ENCODE data around the gene GFOD1.

The GFOD1 gene, protein sequence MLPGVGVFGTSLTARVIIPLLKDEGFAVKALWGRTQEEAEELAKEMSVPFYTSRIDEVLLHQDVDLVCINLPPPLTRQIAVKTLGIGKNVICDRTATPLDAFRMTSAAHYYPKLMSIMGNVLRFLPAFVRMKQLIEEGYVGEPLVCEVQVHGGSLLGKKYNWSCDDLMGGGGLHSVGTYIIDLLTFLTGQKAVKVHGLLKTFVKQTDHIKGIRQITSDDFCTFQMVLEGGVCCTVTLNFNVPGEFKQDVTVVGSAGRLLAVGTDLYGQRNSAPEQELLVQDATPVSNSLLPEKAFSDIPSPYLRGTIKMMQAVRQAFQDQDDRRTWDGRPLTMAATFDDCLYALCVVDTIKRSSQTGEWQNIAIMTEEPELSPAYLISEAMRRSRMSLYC

DNA sequence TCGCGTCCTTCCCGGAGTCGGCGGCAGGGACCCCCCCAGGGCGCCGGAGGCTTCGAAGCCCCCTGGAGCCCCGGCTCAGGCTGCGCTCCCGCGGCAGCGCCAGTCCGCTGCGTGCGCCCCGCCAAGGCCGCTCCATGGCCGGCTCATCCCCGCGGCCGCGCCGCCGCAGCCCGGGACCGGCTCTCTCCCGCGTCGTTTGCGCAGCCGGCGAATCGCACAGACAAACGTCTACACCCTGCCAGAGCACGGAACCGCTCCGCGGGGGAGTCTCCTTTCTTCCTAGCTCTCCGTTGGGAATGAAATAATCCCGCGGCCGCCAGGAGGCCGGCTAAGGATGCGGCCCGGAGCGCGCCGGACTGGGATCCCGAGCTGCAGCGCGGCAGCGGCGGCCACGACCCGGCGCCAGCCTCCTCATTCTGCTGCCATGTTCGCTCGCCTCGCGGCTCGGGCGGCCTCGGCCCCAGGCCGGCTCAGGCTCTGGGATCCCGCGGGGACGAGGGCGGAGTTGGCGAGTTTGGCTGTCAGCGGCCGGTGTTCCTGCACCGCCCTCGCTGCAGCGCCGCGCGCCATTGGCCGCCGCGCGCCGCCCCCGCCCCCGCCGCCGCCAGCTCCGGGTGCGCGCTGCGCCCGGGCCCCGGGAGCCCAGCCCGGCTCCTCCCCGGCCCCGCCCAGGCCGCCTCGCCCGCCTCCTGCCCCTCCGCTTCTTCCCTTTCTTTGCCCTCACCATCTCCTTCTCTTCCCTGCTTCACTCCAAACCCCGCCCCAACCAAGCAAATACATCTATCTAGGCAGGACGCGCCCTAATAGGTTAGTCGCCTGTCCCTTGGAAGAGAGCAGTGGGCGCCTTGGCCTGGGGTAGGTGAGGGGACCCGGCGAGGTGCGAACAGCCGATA is at the start of gene GFOD1:
Gene GFOD1 (minus strand): TSS at position 479 of the 893 bp plus-strand sequence. CDS start 710 bp downstream, outside the sequence.
- DNase-seq: peak; percentile 77 to 79

DNA sequence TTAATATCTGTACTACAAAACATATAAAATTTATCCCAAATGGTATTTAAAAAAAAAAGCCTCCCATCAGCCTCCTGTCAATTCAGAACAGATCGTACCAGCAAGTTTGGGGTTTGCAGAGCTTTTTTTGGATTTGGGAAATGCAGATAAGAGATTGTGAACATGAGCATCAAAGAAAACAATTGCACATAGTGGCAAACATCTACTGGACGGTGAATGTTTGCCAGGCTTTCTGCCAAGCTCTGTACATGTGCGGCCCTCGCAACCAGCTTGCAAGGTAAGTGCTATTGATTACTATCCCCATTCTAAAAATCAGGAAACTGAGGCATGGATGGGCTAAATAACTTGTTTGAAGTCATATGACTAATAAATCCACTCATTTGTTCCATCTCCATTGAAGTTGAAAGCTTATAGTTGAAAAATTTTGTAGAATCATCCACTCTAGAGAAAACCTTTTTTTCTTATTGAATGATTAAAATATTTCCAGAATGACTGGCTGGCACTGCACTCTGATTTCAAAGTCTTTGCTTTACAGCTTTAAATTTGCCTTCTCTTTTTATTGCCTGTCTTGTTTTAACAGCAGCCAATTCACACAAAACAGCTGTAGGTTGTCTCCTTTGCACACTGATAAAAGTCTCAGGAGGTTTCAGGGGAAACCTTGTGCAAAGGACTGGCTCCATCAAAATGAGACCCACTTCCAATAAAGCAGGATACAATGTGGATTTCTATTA is 49.6 kb upstream of the GFOD1 start:
- no peak for DNase-seq

DNA sequence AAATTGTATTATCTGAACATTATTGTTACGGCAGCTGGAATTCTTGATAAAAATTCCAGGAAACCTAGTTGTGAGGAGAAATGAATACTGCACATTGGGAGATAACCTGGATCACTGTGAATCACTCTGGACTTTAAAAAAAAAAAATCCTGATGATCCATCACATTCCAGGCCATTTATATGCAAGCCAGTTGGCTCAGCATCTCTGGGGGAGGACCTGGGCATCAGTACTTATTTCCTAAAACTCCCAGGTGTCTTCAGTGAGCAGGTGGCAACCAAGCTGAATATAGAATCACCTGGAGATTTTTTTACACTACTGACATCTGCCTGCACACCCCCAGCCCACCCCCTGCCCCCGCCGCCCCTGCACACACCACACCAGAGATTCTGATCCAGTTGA is 47.9 kb upstream of the GFOD1 start:
- DNase-seq: no peak

DNA sequence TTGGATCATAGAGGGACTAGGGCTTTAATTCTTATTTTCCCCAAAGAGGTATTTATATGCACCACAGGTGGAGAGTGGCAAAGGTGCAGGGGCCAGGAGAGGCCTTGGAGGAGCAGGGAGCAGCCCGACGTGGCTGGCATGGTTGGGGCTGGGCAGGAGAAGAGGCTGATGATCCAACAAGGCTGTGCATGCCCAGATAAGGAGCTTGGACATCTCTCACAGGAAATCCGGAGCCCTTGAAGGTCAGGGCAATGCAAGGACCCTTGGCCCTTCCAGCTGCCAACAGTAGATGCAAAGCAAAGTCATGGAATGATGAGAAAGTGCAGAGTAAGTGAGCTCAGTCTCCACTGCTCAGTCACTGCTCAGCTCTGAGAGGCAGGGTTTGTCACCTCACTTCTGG is 47.1 kb upstream of the GFOD1 start:
- DNase-seq: no peak

DNA sequence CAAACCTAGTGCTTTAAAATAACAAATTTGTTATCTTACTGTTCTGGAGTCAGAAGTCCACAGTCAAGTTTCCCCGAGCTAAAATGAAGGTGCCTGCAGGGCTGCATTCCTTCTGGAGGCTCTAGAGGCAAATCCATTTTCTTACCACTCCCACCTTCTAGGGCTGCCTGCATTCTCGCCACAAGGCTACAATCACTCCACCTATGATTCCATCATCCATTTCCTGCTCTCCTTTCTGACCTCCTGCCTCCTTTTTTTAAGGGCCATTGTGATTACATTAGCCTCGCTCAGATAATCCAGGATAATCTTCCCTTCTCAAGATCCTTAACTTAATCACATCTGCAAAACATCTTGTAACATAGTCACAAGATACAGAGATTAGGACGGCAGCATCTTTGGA is 44.6 kb upstream of the GFOD1 start:
- DNase-seq: no peak

DNA sequence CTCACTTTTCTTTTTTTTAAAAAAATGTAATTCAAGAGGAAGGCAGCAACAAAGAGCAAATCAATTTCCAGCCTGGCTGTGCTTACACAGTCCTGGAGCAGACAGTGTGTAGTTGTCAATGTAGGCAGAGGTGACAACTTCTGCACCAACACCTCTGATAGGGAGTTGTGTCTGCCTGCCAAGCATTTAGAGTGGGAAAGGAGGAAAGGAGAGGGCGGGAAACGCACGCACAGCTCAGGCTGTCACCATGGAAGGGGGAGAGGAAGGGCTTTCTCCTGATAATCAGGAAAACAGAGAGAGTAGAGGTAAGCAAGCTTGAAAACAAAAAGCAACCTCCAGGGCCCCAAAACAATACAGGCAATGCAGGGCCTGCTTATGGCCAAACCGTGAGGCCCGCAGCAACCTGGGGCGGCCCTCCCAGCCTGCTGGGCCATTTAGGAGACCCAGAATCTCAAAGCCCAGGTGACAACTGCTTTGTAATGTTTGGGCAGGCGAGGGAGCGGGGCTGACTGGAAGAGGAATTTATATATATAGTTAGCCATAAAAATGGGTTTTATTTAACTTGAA is 41.5 kb upstream of the GFOD1 start:
- no peak for DNase-seq

DNA sequence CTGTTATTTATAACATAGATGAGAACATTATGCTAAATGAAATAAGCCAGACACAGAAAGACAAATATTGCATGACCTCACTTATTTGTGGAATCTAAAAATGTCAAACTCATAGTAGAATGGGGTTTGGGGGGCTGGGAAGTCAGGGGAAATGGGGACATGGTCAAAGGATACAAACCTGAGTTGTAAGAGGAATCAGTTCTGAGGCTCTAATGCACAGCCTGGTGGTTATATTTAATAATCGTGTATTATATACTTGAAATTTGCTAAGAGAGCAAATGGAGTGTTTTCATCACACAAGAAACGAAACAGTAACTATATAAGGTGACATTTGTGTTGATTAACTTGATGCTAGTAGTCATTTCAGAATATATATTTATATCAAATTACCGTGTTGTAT is 40.8 kb upstream of the GFOD1 start:
- DNase-seq: peak in 1 of 2 donors; percentile 1

DNA sequence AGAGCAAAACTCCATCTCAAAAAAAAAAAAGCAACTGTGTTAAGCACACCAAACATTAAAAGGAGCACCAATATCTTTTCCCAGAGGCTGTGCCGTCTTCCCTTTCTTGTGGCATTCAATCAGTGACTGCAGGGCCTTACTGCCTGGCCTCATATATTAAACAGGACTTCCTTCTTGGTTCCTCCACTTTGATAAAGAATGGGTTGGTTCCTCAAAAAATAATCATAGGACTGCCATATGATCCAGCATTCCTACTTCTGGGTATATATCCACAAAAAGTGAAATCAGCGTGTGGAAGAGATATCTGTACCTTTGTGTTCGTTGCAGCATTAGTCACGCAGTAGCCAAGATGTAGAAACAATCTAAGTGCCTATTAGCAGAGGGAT is 40.3 kb upstream of the GFOD1 start:
- DNase-seq: no peak

DNA sequence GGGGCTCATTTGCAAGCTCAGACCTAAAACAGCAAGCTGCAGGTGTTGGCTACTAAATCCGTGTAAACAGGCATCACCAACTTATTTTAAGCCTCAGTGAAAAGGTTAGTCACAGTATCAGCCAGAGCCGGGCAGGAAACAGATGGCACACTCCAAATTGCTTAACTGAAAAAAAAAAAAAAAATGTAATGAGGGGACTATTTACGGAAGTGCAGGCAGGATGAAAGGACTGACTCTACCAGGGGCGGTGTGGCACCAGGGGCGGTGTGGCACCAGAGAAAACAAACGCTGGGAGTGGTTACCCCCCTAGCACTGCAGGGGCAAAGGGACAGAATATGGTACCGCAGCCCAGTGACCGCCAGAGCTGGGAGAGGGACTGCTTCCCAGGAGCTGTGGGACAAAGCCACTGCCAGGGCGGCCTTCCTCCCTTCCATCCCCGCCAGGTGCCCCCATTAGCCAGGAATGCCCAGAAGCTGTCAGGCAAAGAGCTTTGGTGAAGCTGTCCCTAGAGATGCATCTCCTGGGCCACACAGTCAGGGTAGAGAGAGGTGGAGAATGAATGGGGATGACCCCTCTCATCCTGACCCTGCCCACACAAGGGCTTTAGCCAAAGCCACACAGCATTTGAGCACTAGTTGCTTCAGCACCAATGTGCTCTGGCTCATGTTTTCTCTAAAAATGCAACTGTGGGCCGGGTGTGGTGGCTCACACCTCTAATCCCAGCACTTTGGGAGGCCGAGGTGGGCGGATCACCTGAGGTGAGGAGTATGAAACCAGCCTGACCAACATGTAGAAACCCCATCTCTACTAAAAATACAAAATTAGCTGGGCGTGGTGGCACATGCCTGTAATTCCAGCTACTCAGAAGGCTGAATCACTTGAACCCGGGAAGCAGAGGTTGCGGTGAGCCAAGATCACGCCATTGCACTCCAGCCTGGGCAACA is 39.6 kb upstream of the GFOD1 start:
- DNase-seq: peak; percentile 20 to 73

DNA sequence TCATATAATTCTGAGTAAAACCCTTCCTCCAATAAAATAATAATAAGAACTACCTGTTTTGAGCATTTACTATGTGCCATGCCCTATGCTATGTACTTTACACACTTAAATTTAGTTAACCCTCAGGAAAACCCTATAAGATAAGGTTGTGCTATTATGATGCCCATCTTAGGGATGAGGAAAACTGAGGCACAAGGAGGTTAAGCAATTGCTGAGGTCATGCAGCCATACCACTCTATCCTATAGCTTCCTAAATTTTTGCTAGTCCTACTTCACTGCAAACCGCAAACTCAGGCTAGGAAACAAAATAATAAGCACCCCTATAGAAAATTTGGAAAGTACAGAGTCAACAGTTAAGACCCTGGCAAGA is 38.9 kb upstream of the GFOD1 start:
- no peak for DNase-seq

DNA sequence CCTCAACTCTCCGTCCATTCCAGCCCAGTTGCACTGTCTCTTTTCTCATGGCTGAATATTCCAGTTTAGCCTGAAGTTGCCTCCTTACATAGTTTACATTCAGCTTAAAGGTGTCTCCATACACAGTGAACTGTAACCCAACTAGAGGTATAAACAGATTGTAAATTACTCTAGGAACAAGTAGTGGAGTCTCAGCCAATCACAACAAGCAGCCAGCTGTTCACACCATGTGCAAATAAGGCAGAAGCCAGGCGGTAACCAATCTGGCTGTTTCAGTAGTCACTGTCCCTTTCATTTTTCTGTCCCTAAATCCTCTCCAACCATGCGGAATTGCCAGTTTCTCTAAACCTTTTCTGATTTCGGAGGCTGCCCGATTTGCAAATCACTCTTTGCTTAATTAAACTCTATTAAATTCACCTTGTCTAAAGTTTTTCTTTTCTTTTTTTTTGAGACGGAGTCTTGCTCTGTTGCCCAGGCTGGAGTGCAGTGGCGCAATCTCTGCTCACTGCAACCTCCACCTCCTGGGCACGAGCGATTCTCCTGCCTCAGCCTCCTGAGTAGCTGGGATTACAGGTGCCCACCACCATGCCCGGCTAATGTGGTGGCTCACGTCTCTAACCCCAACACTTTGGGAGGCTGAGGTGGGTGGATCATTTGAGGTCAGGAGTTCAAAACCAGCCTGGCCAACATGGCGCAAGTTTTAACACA is 37.6 kb upstream of the GFOD1 start:
- no peak for DNase-seq

DNA sequence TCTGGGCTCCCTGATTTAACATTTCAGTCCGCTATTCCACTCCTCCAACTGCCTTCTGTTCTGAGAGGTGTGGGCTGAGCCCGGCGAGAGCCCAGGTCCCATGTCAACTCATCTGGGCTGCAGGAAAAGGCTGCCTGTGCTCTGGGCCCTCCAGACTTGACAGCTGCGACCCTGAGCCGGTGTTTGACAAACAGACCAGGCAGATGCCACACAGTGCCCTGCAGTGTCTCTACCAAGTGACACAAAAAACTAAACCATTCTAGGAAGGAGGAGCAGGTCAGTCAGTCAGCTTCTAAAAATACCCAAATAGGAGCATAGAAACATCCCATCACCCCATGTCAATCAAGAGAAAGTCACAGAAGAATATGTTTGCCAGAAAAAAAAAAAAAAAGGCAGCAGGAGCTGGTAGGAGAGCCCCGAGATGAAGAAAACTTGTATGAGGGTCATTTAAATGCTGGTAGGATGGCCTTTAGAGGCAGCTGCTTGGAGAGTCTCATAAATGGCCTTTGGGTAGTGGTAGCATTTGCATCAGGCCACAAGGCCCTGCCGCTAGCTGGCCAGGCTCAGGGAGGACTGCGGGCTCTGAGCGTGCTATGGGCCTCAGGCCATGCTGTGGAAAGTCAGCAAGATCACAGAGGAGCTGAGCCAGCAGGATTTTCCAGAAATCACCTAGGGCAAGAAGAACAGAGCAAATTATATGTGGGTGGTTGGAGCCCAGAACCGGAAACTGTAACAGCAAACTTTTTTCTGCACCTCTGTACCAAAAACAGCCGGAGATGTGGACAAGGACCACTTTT is 36.6 kb upstream of the GFOD1 start:
- no peak for DNase-seq

DNA sequence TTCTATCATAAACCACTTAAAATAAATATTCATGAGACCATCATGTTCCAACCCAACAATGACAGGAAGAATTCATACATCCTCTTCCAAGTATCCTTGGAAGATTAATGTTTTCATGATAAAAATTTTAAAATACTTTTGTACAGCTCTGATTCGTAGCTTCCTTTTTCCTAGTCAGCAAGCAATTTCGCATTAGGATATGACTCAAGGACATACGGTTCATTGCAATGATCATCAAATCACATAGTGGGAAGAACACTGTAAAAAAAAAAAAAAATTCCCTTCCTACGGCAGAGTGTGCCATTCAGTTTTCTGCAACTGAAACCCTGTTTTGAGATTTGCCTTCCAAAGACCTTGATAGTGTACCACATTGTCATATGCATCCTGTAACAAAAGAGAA is 35.3 kb upstream of the GFOD1 start:
- DNase-seq: no peak

DNA sequence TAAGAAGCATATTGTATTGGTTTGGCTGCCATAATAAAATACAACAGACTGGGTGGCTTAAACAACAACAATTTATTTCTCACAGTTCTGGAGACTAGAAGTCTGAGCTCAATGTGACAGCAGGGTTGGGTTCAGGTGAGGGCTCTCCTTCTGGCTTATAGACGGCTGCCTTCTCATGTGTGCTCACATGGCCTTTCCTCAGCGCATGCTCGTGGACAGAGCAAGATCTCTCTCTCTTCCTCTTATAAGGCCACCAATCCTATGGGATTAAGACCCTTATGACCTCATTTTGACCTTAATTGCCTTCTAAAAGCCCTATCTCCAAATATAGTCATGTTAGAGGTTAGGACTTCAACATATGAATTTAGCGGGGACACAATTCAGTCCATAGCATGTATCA is 32.4 kb upstream of the GFOD1 start:
- no peak for DNase-seq

DNA sequence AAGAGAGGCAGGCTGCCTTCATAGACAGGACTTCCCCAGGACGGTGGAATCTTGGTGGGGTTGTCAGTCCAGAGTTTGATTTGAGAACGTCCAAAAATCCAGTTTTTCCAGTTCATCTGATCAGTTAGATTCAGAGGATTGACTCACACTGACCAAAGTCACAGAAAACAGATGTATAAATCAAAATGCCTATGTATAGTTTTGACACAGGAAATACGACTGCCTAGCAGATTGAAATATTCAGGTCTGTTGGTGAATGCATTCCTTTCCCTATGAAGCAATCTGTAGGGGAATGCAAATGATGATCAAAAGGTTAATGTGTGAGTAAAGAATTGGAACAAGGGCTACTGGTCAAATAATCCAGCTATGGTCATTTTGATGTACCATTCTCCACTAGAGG is 29.7 kb upstream of the GFOD1 start:
- DNase-seq: no peak

DNA sequence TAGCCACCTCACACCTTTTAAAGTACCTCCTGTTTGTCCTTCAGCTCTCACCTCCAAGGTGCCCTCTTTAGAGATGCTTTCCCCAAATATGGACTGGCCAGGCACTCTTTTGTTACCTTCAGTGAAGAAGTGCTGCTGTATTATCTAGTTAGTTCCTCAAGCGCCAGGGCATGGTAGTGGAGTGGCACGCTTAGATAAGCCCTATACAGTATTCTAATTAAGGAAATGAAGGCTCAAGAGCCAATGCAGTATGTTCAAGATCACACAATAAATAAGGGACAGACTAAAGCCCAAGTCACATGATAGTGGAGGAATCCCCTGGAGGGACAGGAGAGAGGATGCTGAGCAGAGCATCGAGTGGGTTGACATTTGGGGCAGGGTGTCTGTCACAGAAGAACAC is 28.5 kb upstream of the GFOD1 start:
- no peak for DNase-seq

DNA sequence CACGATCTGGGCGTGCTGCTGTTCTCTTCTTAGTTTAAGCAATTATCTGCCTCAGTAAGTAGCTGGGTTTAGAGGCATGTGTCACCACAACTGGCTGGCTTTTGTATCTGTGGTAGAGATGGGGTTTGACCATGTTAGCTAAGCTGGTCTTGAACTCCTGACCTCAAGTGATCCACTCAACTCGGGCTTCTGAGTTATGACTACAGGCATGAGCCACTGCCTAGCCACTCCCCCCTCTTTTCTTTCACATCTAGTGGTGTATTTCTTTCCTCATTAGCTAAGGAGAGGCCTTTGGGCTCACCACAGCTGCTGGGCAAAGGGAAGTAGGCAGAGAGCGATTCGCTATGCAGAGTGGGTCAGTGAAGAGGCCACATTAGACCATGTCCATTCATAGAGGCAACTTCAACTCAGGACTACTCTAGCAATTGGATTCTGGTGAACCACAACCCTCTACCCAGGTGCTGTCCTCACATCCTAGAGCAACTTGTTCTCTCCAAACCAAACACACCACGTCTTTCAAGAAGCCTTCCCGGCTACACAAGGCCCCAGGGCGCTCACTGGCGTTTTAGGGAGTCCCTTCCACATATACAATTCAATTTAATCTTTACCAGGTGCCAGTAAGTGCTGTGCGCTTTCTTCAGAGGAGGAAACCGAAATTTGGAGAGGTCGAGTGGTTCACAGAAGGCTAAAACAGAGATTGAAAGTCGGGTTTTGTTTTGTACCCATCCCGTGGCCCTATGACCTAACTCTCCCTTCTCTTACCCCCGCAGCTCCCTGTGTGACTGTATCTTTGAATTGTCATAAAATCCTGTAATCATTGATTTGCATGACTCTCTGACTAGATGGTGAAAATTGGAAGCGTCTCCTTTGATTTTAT is 26.5 kb upstream of the GFOD1 start:
- DNase-seq: no peak

DNA sequence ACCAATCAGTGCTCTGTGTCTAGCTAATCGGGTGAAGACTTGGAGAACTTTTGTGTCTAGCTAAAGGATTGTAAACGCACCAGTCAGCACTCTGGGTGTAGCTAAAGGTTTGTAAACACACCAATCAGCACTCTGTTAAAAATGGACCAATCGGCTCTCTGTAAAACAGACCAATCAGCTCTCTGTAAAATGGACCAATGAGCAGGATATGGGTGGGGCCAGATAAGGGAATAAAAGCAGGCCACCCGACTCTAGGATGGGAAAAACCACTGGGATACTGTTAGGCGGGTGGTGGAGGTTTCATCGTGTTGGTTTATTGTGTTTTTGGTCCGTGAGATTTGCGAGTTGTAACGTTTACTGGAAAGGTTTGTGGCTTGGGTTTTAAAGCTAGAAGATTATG is 25.5 kb upstream of the GFOD1 start:
- no peak for DNase-seq

Measured in CD4-positive, alpha-beta T cell treated with Interleukin-4 for 1 hour (primary cell).